Measurements from ENCODE around the gene HOXD11. TPM values are rescaled to one million over a fixed set of nuclear protein-coding genes. Genes with fewer than 3 reads are reported as not detected.

Gene HOXD11
- total and polyA plus RNA-seq, 2 donors (not counting 3 experiments of a cell fraction or from before 2014, with no cell fraction given) = not detected

- TF ChIP-seq FOS (IDR thresholded peaks at IDR 0.05; ENCODE audit: borderline replicate concordance, insufficient read depth, low read length) (no peak), POLR2AphosphoS5 (IDR thresholded peaks at IDR 0.05; ENCODE audit: insufficient read depth, low read depth, low read length) (no peak), POLR2A (IDR thresholded peaks at IDR 0.05; ENCODE audit: low read depth, low read length) (no peak), JUN (IDR thresholded peaks at IDR 0.05; ENCODE audit: borderline replicate concordance, insufficient read depth, insufficient read length, low read depth) (no peak), MAX (IDR thresholded peaks at IDR 0.05; ENCODE audit: insufficient read depth, insufficient read length) (no peak), GATA2 (IDR thresholded peaks at IDR 0.05; ENCODE audit: insufficient read depth, insufficient read length, low read depth, low read length) (no peak), CTCF (IDR thresholded peaks at IDR 0.05; ENCODE audit: extremely low read depth in 1 of 2, insufficient read depth in 1 of 2, low read depth in 1 of 2, low read length in 2 of 2) (no peak), EZH2 (IDR thresholded peaks at IDR 0.05; ENCODE audit: borderline replicate concordance, low read depth, low read length, severe bottlenecking) (no peak), MYC (IDR thresholded peaks at IDR 0.05; ENCODE audit: low read depth, low read length) (no peak)
- Histone ChIP-seq H3K4me2 (ENCODE audit: insufficient read depth, low read length) (no peak overlapping the region), H3K27ac (ENCODE audit: insufficient read depth, low read depth, low read length) (no peak overlapping the region), H3K9me3 (replicated peaks; ENCODE audit: control insufficient read depth, insufficient read depth, low read length) (no peaks in the 10 kb centered on the region), H3K9me1 (replicated peaks; ENCODE audit: control insufficient read depth, extremely low read depth, insufficient read depth, low read length) (no peaks in the 10 kb centered on the region), H3K4me1 (ENCODE audit: control insufficient read depth, extremely low read depth, insufficient read depth, low read length) (peaks cover 15% of the 10 kb centered on the region), H3K79me2 (ENCODE audit: control insufficient read depth, insufficient read depth, low read length) (no peaks in the 10 kb centered on the region), H3K36me3 (ENCODE audit: control insufficient read depth in 2 of 2, extremely low read depth in 1 of 2, insufficient read depth in 2 of 2, low read length in 2 of 2) (no peaks in the 10 kb centered on the region), H4K20me1 (replicated peaks; ENCODE audit: control insufficient read depth, extremely low read depth, insufficient read depth, low read length) (no peaks in the 10 kb centered on the region), H3K27me3 (ENCODE audit: control insufficient read depth in 2 of 2, insufficient read depth in 2 of 2, low read length in 2 of 2) (peaks cover 55 to 70% of the 10 kb centered on the region in 2 experiments), H3K9ac (replicated peaks; ENCODE audit: extremely low read depth, insufficient read depth, low read length) (no peak overlapping the region), H2AFZ (ENCODE audit: low read depth, low read length) (no peak overlapping the region), H3K4me3 (replicated peaks in 1 of 3; ENCODE audit: insufficient read depth in 1 of 3, low read depth in 1 of 3, low read length in 3 of 3) (no peak overlapping the region)
- intact Hi-C loops (cut with micrococcal nuclease) = no loop called here
- no TSS peak for BruUV-seq (replicated peaks)
- POLR2A ChIA-PET = interaction anchor here (0.7 kb wide), 2 partner anchors 516 to 952 kb away, joined by 3 read pairs; partner anchors contain the start of gene ATF2
- CTCF ChIA-PET = interaction anchor here (1.4 to 4.7 kb wide), 6 partner anchors 9 to 1044 kb away, joined by 3 to 28 read pairs (median 8); no protein-coding TSS in a partner anchor
- no peak for DNase-seq (ENCODE audit: low read depth, low spot score)
- dilution Hi-C loops (cut with MboI; ENCODE audit: extremely low pct_ligation_motif_present, low sequenced_read_pairs) = no loop called here
- FAIRE-seq = no peak
Measured at GRCh38 chr2:176120364-176121189, 13.5 kb downstream of the HOXD11 start.

Measured in endothelial cell of umbilical vein (primary cell).